GM23338 (cell line): ENCODE data around the gene TMEM178B. TPM values are rescaled to one million over a fixed set of nuclear protein-coding genes. Genes with fewer than 3 reads are reported as not detected.
A peak's percentile ranks its signal among the peaks of the same experiment; 100 is the strongest.

Experiments used
- ATAC-seq: fragments of 200-7000 bp; cut with Tn5 transposase; 3 replicates; pipeline ENCODE4 v1.9.1; 2020
- DNase-seq: peaks from one replicate; pipeline ENCODE4 v3.0.0-alpha.2; 2015; ENCODE audit warnings: low spot score
- H2AFZ ChIP-seq: fragments of 200-600 bp; sonication (generic); 2 replicates; pipeline ENCODE4 v1.8.0; 2016; ENCODE audit warnings: antibody characterized with exemption, mild to moderate bottlenecking, moderate library complexity
- H3F3A ChIP-seq: fragments of 200-600 bp; sonication (generic); replicated peaks from 2 replicates; pipeline ENCODE4 v1.8.0; 2017; ENCODE audit warnings: antibody characterized with exemption, mixed run types, low read depth
- H3K27ac ChIP-seq: fragments of 200-600 bp; sonication (generic); 2 replicates; pipeline ENCODE4 v1.6.1; 2016; ENCODE audit warnings: low read depth
- H3K27me3 ChIP-seq: fragments of 200-600 bp; sonication (generic); 2 replicates; pipeline ENCODE4 v1.8.0; 2016; ENCODE audit warnings: mild to moderate bottlenecking, mixed run types, moderate library complexity; ENCODE audit not compliant: insufficient read depth
- H3K36me3 ChIP-seq: fragments of 200-600 bp; sonication (generic); 2 replicates; pipeline ENCODE4 v1.8.0; 2016; ENCODE audit warnings: mild to moderate bottlenecking; ENCODE audit not compliant: insufficient read depth
- H3K4me1 ChIP-seq: fragments of 200-600 bp; sonication (generic); 2 replicates; pipeline ENCODE4 v1.8.0; 2016; ENCODE audit warnings: mild to moderate bottlenecking, moderate library complexity; ENCODE audit not compliant: insufficient read depth
- H3K4me2 ChIP-seq: fragments of 200-600 bp; sonication (generic); 2 replicates; pipeline ENCODE4 v1.7.1; 2017; ENCODE audit warnings: mixed run types
- H3K4me3 ChIP-seq: fragments of 200-600 bp; sonication (generic); 2 replicates; pipeline ENCODE4 v1.6.1; 2016; ENCODE audit warnings: mixed run types
- H3K79me2 ChIP-seq: fragments of 200-600 bp; sonication (generic); replicated peaks from 2 replicates; pipeline ENCODE4 v1.8.0; 2017; ENCODE audit warnings: mild to moderate bottlenecking; ENCODE audit not compliant: insufficient read depth
- H3K9me2 ChIP-seq: fragments of 200-600 bp; sonication (generic); 2 replicates; pipeline ENCODE4 v1.8.0; 2017; ENCODE audit not compliant: insufficient read depth
- H4K20me1 ChIP-seq: fragments of 200-600 bp; sonication (generic); replicated peaks from 2 replicates; pipeline ENCODE4 v1.8.0; 2017; ENCODE audit warnings: mild to moderate bottlenecking; ENCODE audit not compliant: insufficient read depth
- H3K27ac Mint-ChIP-seq: 2 replicates; pipeline ENCODE4 v1.8.0; 2020; ENCODE audit warnings: inconsistent platforms, mild to moderate bottlenecking, moderate library complexity, mixed read lengths
- H3K27me3 Mint-ChIP-seq: 3 replicates; pipeline ENCODE4 v1.8.0; 2022; ENCODE audit warnings: low read depth, mild to moderate bottlenecking, moderate library complexity, mixed read lengths, inconsistent platforms; ENCODE audit not compliant: insufficient read depth, poor library complexity
- H3K36me3 Mint-ChIP-seq: 3 replicates; pipeline ENCODE4 v1.8.0; 2021; ENCODE audit warnings: low read depth, mild to moderate bottlenecking, inconsistent platforms, moderate library complexity, mixed read lengths
- H3K4me1 Mint-ChIP-seq: 3 replicates; pipeline ENCODE4 v1.8.0; 2020; ENCODE audit warnings: mild to moderate bottlenecking, inconsistent platforms, mixed read lengths
- H3K4me3 Mint-ChIP-seq: 3 replicates; pipeline ENCODE4 v1.8.0; 2021; ENCODE audit warnings: moderate library complexity, mild to moderate bottlenecking, inconsistent platforms, mixed read lengths
- H3K9me3 Mint-ChIP-seq: 3 replicates; pipeline ENCODE4 v1.8.0; 2020; ENCODE audit warnings: moderate library complexity, mild to moderate bottlenecking, inconsistent platforms, mixed read lengths
- ZNF462 ChIP-seq: fragments of 250-450 bp; sonication (Bioruptor Pico); IDR thresholded peaks from 2 replicates; pipeline ENCODE4 v1.5.0; 2020; ENCODE audit warnings: mild to moderate bottlenecking, moderate library complexity
- polyA plus RNA-seq: library from polyadenylated mRNA; unstranded; fragments of >200 nt; fragmentation: Nextera tagmentation; extraction: Ambion mirVana; gene quantifications from 2 replicates; pipeline ENCODE4 v1.2.1, GENCODE V29; 2016
- total RNA-seq: library from RNA; depleted of rRNA; stranded (reverse); fragments of >200 nt; shearing (Covaris generic); gene quantifications from 2 replicates; pipeline ENCODE4 v1.2.3, GENCODE V29; 2014
- TF ChIP-seq, protein P1 (sequence below), 2 experiments: fragments of 200-600 bp in 1 of 2; sonication (generic) in 1 of 2; conservative IDR thresholded peaks; 2 replicates each; pipeline versions ENCODE4 v1.5.1 to v1.6.1; 2016 to 2017; ENCODE audit warnings: antibody characterized with exemption in 2 of 2, low read depth in 2 of 2, mild to moderate bottlenecking in 2 of 2, moderate library complexity in 1 of 2

Gene TMEM178B
- total and polyA plus RNA-seq, 2 experiments from 2014 or later = 4.9 to 15.6 TPM

- Mint-ChIP-seq H3K4me1 (peaks cover 16% of the 10 kb centered on the region), H3K27ac (0 out of 2 replicates have a peak overlapping the region, but pooled peaks have one; percentile 25), H3K27me3 (peaks cover 46% of the 10 kb centered on the region), H3K9me3 (peaks cover 10% of the 10 kb centered on the region; the same call in 2 of the 3 replicates), H3K4me3 (peak overlapping the region; percentile 84), H3K36me3 (peaks cover 9% of the 10 kb centered on the region)
- DNase-seq (peak; percentile 94), ATAC-seq (peak; percentile 13)
- Histone ChIP-seq H3K27me3 (peaks cover 37% of the 10 kb centered on the region), H3F3A (peaks cover 11% of the 10 kb centered on the region; the same call in 1 of the 2 replicates), H3K27ac (no peak overlapping the region), H2AFZ (peak overlapping the region; percentile 94), H3K9me2 (no peaks in the 10 kb centered on the region), H3K36me3 (no peaks in the 10 kb centered on the region), H4K20me1 (no peaks in the 10 kb centered on the region), H3K4me1 (peaks cover 33% of the 10 kb centered on the region), H3K4me2 (peak overlapping the region; percentile 93), H3K4me3 (peak overlapping the region; percentile 90), H3K79me2 (peaks cover 17% of the 10 kb centered on the region)
- no peak for TF ChIP-seq ZNF462 (CRISPR knock-in tag)
- TF ChIP-seq, protein P1, sequence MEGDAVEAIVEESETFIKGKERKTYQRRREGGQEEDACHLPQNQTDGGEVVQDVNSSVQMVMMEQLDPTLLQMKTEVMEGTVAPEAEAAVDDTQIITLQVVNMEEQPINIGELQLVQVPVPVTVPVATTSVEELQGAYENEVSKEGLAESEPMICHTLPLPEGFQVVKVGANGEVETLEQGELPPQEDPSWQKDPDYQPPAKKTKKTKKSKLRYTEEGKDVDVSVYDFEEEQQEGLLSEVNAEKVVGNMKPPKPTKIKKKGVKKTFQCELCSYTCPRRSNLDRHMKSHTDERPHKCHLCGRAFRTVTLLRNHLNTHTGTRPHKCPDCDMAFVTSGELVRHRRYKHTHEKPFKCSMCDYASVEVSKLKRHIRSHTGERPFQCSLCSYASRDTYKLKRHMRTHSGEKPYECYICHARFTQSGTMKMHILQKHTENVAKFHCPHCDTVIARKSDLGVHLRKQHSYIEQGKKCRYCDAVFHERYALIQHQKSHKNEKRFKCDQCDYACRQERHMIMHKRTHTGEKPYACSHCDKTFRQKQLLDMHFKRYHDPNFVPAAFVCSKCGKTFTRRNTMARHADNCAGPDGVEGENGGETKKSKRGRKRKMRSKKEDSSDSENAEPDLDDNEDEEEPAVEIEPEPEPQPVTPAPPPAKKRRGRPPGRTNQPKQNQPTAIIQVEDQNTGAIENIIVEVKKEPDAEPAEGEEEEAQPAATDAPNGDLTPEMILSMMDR (conservative IDR thresholded peaks at IDR 0.05; ENCODE audit: low read depth in 2 of 2) = peak; percentile 57 to 83
These were observed 2.5 kb upstream of the TMEM178B start for GRCh38 chr7:141071260-141071854.
